LNCaP clone FGC (cell line): Measurements from ENCODE around the gene PRKCE.

ENCODE experiments used
- DNase-seq: peaks from one replicate; pipeline ENCODE4 v3.0.0-alpha.2; 2011; ENCODE audit warnings: low read depth
- H3K4me3 ChIP-seq: 2 replicates; pipeline ENCODE4 v1.5.1; 2011; ENCODE audit warnings: mild to moderate bottlenecking, low read depth, low read length, control low read depth
- CTCF ChIP-seq: IDR thresholded peaks from 2 replicates; pipeline ENCODE4 v1.5.1; 2012; ENCODE audit warnings: mild to moderate bottlenecking; ENCODE audit not compliant: control insufficient read depth, insufficient read depth; ENCODE audit errors: extremely low read depth

Gene PRKCE

DNA sequence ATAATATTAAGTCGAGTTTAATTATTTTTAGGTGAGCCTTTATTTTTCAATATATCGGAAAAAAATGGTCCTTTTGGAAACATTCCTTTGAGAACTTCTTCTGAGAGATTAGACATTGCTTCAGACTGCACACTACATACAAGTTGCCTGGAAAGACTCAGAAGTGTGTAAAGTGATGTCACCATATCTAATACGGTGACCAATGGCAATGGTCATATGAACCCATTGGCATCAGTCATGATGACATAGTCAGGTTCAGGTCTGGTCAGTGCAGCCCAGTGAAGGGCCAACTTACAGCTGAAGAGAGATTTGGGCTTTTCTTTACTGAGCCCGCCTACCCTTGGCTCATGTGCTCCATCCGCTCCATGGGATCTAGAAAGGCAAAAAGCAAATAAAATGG is 362.3 kb downstream of the PRKCE start:
- DNase-seq: no peak
- TF ChIP-seq CTCF: no peak
- H3K4me3 ChIP-seq: no peak overlapping the region

- no peak for TF ChIP-seq CTCF
- DNase-seq: no peak
These were observed 363.6 kb downstream of the PRKCE start for GRCh38 chr2:46014911-46015654.

GRCh38 chr2:46015671-46016070 is 364.2 kb downstream of the PRKCE start:
- H3K4me3 ChIP-seq: no peak overlapping the region
- no peak for DNase-seq
- TF ChIP-seq CTCF: no peak

More at GRCh38 chr2:46014911-46015654, 363.6 kb downstream of the PRKCE start:
- H3K4me3 ChIP-seq: no peak overlapping the region

- no peak for TF ChIP-seq CTCF
These were observed 364.6 kb downstream of the PRKCE start for GRCh38 chr2:46016091-46016490.

DNA sequence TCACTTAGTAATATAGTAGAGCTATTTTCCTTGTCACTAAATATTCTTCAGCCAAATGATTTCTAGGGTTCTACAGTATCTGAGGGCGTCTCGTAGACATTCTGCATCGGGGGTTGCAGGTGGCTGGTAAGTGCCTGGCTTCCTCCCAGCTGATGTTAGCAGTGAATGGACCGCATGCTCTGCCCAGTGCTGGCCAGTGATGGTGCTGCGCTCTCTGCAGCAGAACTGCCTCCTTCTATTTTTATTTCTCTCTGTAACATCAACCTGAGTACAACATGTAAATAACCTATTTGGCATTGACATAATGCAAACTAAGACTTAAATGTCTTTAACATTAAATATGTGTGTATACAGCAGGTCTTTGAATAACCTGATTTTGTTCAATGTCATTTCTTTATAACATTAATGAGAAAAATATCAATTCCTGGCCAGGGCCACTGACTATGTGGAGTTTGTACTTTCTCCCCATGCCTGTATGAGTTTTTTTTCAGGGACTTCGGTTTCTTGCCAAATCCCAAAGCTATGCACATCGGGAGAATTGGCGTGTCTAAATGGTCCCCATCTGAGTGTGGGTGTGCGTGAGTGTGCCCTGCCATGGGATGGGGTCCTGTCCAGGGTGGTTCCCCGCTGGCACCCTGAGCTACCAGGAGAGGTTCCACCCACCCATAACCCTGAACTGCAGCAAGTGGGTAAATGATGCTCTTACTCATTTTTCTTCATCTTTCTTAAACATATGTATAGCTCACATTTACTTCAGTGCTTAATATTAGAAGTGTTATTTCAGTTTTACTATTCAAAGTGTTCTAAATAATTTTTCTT is 367.5 kb downstream of the PRKCE start:
- H3K4me3 ChIP-seq: no peak overlapping the region
- TF ChIP-seq CTCF: no peak
- no peak for DNase-seq

More at GRCh38 chr2:46016091-46016490, 364.6 kb downstream of the PRKCE start:
- DNase-seq: no peak
- no peak overlapping the region for H3K4me3 ChIP-seq

DNA sequence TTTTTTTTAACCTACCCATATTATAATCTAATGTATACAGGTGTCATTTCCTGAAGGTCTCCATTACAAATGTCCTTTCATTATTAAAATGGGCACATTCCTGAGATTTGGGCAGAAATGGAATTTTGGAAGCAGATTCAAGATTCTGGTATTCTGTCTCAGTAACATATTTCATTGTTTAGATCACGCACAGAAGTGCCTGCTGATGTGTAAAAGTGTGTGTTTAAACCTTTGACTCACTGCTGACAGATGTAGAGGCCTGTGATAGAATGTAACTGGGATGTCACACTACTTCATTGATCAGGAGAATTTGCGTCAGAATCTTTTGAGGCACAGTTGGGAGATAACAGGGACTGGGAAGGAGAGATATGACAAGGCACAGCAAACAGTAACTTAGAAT is 368.9 kb downstream of the PRKCE start:
- TF ChIP-seq CTCF: no peak
- no peak overlapping the region for H3K4me3 ChIP-seq
- DNase-seq: no peak
